GM10248 (cell line): ENCODE results near the gene DHRS7C.
"Not testable (repeated sequence)": the region's sequence is repeated elsewhere in the genome, so short reads cannot be mapped to it uniquely, and the experiment has no call there.

Experiments
- CTCF ChIA-PET: fragments of 300-600 bp; sonication (Branson Sonifier 250); formaldehyde crosslinking; extraction: SDS; loops from one replicate; lab custom pipeline; 2021; ENCODE audit warnings: antibody characterized with exemption; lab: Yijun Ruan, JAX
- POLR2A ChIA-PET: fragments of 350-650 bp; sonication (Branson Sonifier 250); formaldehyde crosslinking; extraction: SDS; loops from one replicate; lab custom pipeline; 2020; ENCODE audit warnings: antibody characterized with exemption; lab: Yijun Ruan, JAX
- DNase-seq: peaks from one replicate; pipeline ENCODE4 v3.0.0; 2012; ENCODE audit errors: extremely low spot score
- TF ChIP-seq, protein P1 (sequence below): IDR thresholded peaks from 2 replicates; pipeline ENCODE4 v1.5.1; 2012; ENCODE audit warnings: mild to moderate bottlenecking, low read depth; ENCODE audit errors: extremely low read depth, missing control alignments, control extremely low read depth

Gene DHRS7C

DNA sequence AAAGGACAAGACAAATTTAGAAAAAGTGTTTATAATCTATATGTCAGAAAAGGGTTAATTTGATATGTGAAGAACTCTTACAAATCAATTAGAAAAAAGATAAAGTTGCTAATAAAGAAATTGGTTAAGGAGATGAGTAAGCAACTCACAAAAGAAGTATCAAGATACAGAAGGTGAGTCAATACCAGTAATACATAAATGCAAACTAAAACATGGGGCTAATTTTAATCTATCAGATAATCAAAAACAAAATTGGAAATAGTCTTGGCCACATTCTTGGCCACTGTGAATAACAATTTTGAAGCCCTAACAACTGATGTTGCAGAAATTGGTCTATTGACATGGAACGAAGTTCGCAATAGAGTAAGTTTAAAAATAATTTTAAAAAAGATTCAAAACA, 6.8 kb downstream of the DHRS7C start:
- TF ChIP-seq, protein P1, sequence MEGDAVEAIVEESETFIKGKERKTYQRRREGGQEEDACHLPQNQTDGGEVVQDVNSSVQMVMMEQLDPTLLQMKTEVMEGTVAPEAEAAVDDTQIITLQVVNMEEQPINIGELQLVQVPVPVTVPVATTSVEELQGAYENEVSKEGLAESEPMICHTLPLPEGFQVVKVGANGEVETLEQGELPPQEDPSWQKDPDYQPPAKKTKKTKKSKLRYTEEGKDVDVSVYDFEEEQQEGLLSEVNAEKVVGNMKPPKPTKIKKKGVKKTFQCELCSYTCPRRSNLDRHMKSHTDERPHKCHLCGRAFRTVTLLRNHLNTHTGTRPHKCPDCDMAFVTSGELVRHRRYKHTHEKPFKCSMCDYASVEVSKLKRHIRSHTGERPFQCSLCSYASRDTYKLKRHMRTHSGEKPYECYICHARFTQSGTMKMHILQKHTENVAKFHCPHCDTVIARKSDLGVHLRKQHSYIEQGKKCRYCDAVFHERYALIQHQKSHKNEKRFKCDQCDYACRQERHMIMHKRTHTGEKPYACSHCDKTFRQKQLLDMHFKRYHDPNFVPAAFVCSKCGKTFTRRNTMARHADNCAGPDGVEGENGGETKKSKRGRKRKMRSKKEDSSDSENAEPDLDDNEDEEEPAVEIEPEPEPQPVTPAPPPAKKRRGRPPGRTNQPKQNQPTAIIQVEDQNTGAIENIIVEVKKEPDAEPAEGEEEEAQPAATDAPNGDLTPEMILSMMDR: no peak
- ChIA-PET CTCF (no interaction called here), POLR2A (no interaction called here)
- DNase-seq: no peak

DNA sequence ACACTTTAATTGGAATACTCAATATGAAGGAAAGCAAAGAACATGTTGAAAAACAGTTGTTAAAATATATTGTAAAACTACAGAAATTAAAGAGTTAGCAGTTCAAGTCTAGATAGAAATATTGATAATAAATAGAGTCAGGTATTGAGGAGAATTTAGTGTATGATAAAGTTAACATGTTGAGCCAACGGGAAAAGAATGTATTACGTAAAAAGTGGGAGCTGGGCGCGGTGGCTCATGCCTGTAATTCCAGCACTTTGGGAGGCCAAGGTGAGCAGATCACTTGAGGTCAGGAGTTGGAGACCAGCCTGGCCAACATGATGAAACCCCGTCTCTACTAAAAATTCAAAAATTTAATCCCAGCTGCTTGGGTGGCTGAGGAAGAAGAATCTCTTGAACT, 7.9 kb downstream of the DHRS7C start:
- DNase-seq, CTCF ChIA-PET, POLR2A ChIA-PET: not testable (repeated sequence)

DNA sequence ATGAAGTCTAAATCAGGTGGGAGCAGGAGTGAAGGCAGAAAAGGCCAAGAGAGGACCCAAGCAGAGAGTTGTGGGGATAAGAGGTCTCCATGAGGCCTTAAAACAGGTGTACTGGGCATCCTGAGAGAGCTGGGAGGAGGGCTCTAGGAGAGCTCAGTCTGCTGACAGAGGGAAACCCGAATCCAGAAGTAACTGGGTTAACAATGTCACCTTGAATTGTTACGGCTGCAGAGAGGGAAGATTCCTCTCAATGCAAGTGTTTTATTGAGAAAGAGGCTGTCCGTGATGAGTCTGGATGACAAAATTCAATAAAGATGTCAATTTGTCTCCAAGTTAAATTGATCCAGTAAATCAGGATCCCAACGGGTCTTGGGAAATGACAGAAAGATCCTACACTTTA, 8.3 kb downstream of the DHRS7C start:
- TF ChIP-seq, protein P1: no peak
- ChIA-PET POLR2A (no interaction called here), CTCF (no interaction called here)

DNA sequence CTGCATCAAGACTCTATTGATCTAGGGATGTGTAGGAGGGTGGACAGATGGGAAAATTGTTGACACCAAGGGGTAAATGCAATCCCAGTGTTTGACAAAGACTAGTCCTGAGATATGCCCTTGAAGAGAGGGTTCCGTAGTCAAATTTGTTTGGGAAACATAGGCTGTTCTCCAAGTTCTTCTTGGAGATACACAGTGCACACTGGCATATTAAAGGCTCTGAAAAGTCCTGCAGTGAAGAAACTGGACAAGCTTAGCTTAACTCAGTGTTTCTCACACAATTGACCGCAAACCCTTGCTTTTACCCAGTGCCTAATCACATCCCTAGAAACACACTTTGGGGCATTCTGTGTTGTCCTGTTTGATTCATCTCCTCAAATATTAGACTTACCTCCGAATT, 10.8 kb downstream of the DHRS7C start:
- no peak for DNase-seq
- CTCF ChIA-PET: interaction anchor here (1.1 kb wide), 1 partner anchor 12 kb away, joined by 4 read pairs; no protein-coding TSS in a partner anchor
- POLR2A ChIA-PET: no interaction called here
- TF ChIP-seq, protein P1: no peak

More for the DNA sequence above, 8.3 kb downstream of the DHRS7C start:
- no peak for DNase-seq

DNA sequence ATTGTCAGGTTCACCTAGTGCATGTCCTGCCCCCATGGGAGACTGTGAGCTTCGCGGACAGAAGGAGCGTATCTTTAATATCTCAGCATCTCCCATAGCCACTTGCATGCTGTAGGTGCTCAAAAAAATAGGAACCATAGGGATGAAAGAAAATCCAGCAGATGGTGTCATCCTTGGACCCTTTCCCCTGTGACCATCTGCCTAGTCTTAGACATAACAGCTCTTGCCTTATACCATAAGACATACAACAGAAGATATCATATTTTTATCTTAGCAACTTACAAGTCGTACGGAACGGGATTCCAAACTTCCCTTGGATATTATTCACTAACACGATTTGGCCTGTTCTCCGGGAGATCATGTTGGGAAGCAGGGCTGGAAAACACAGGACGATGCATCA, 14.5 kb downstream of the DHRS7C start:
- ChIA-PET CTCF (interaction anchor here (1.0 to 1.4 kb wide), 2 partner anchors 8 to 12 kb away, joined by 3 to 6 read pairs; no protein-coding TSS in a partner anchor), POLR2A (no interaction called here)
- TF ChIP-seq, protein P1: no peak
- no peak for DNase-seq

DNA sequence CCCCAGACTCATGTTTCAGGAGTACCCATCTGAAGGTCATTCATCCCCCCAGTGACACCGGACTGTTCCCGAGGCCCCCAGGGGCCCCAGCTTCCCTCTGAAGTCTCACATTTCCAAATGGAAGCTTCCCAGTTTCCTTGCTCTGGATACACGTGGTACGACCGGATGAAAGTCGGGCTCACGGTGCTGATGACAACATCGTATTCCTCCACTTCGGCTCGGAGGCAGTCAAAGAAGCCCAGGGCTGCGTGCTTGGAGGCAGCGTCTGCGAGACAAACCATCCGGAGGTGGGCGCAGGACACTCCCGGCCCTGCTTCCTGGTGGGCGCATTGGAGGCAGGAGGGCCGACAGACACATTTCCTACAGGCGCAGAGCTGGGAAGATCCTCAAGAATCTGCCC, 18.7 kb downstream of the DHRS7C start:
- CTCF ChIA-PET: interaction anchor here (1.0 kb wide), 1 partner anchor 109 kb away, joined by 3 read pairs; no protein-coding TSS in a partner anchor
- POLR2A ChIA-PET: no interaction called here
- TF ChIP-seq, protein P1: no peak
- DNase-seq: no peak

DNA sequence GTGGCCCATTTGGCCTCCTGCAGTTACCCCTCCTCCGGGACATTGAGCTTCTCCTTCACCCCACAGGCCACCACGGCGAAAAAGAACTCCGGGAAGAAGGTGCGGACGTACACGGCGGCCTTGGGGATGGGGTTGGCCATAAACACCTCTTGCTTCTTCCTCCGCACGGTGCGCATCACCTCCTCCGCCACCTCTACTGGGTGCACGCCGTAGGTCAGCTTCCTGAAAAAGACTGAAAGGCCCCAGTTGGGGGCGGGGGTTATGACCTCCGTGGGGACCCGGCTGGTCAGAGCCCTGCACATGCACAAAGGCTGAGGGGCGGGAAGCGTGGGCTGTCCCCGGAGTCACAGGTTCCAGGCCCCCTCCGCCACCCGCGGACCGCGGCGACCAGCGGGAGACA, 19.9 kb downstream of the DHRS7C start:
- no peak for DNase-seq
- POLR2A ChIA-PET: no interaction called here
- TF ChIP-seq, protein P1: no peak
- CTCF ChIA-PET: no interaction called here
